Activated CD8-positive, alpha-beta memory T cell treated with anti-CD3 and anti-CD28 coated beads for 24 hours (primary cell): ENCODE results near the gene RARS2.
"Not testable (repeated sequence)": the region's sequence is repeated elsewhere in the genome, so short reads cannot be mapped to it uniquely, and the experiment has no call there.

Source experiments
- DNase-seq: peaks from one replicate; pipeline ENCODE4 v3.0.0-alpha.2; 2020

Gene RARS2

GRCh38 chr6:87489326-87489725, 100.5 kb downstream of the RARS2 start:
- DNase-seq, result not testable (repeated sequence)

DNA sequence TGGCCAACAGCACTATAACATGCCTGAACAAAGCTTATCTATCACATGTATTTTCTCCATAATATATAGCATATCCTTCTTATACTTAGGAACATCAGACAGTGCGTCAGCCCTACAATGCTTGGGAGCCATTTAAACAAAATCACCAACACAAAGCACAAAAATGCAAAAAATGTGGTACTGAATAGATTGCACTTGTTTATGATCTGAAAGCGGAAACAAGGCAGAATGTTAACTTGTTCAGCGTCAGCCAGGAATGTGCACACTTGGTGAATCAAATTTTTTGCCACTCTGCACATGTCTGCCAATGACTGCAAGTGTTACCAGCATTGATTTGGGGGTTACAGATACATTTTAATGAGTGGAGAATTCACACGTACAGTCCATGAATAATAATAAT, 102.2 kb downstream of the RARS2 start:
- no peak for DNase-seq

DNA sequence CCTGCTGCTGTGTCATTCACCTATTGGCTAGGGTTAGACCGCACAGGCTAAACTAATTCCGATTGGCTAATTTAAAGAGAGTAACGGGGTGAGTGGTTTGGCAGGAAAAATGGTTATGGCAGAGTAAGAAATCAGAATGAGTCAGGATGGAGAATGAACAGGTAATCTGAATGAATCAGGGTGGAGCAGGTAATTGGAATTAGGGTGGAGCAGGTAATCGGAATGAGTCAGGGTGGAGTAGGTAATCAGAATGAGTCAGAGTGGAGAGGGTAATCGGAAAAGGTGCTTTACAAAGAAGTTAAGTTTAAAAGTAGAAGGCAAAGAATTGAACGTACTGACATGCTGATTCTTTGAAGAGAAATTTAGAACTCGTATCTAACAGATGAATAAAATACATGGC, 105.3 kb downstream of the RARS2 start:
- DNase-seq, result no peak

DNA sequence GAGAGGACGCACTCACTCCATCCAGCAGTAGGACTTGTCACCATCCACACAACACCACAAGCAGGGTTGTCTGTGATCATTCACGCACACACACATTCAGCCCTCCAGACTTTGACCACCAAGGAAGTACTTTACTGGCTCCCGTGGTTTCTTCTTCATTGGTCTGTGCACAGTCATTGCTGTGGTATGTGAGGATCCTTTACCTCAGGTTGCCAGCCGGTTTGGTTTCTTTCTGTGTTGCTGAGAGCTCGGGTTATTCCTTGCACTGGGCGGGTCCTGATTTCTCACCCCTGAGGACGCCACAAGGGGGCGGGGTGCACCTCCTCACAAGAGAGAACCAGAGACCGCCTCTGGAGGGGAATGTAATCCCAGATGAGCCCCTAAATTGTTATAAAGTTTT, 105.9 kb downstream of the RARS2 start:
- DNase-seq, result no peak

- no peak for DNase-seq
Observed at GRCh38 chr6:87482366-87482765, 107.4 kb downstream of the RARS2 start.

GRCh38 chr6:87481931-87482330, 107.9 kb downstream of the RARS2 start:
- DNase-seq, result no peak

DNA sequence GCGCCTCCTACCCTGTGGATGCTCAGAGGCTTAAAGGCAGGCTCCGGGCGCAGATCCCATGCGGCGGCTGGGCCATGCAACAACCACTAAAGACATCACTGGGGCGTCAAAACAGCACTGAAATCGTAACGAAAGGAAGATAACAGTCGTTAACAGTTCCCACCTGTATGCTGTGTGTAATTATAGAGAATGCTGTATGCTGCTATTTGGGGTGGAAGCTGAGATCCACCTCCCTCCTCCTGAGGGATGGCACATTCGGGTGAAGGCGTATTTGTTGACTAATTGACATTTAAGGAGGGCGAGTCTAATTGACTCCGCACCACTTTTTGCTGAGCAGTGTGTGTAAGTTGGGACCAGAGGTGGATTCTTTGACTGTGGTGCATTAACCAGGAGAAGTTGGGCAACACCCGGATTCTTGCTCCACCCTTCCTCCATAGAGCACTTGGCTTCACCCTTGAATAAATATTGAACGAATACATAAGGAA, 116.3 kb downstream of the RARS2 start:
- no peak for DNase-seq

DNA sequence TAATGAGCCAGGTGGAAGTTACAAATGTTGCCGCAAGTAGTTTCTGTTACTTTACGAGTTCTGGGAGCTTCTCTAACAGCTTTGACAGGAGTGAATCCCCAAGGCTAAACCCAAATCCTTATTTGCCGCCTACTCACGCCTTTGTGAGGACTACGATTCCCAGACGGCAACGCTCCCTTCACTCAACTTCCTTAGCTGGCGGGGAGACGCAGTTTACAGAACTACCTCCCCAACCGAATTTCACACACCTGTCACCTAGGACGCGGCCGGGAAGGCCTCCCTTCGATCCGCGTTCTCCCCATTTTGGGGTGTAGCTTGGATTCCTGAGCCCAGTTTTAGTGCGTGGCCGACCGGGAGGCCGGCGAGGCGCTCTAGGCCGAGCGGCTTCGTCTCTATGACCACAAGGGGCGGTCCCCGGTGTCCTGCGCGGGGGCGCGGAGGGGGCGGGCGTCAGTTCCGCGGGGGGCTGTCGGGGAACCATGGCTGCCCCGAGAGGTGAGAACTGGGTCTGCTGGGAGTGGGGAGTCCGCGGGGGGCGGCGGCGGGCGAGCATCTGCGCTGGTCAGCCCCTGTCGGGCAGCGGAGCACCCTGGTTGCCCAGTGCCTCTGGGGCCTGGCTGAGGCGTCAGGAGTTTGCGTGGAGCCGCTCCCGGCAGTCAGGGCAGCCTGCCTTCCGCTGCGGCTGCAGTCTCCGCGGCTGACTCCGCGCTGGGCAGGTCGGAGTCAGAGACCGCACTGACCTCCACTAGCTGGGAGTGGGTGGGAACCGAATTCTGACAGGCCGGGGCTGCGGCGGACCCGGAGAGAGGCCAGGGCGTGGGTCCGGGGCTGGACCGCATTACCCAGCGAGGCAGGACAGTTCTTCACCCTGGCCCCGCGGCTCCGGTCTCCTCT, 117.0 kb downstream of the RARS2 start, which contains the start of gene SLC35A1:
Gene SLC35A1, plus strand, starts transcription at position 450 of the 894 bp plus-strand sequence. Its CDS starts 30 bp downstream, at position 480.
- peak; percentile 97 for DNase-seq

GRCh38 chr6:87465051-87465450, 124.7 kb downstream of the RARS2 start:
- no peak for DNase-seq
